Ectodermal cell (in vitro differentiated cells): ENCODE results near the gene SLC29A3.

Experiments
- H3K27ac ChIP-seq: 2 replicates; pipeline ENCODE4 v1.7.0; 2013; ENCODE audit warnings: mild to moderate bottlenecking, low read depth, low read length; ENCODE audit not compliant: insufficient read depth, poor library complexity, severe bottlenecking
- H3K27me3 ChIP-seq: 2 replicates; pipeline ENCODE4 v1.7.0; 2013; ENCODE audit warnings: mild to moderate bottlenecking, low read length; ENCODE audit not compliant: insufficient read depth, control insufficient read depth, poor library complexity, severe bottlenecking
- H3K36me3 ChIP-seq: one replicate; pipeline ENCODE4 v1.7.0; 2013; ENCODE audit warnings: low read length; ENCODE audit not compliant: control insufficient read depth, insufficient read depth
- H3K4me1 ChIP-seq: one replicate; pipeline ENCODE4 v1.7.0; 2013; ENCODE audit warnings: low read length; ENCODE audit not compliant: control insufficient read depth, insufficient read depth
- H3K4me3 ChIP-seq: 2 replicates; pipeline ENCODE4 v1.7.0; 2013; ENCODE audit warnings: low read depth, low read length, control low read depth; ENCODE audit not compliant: insufficient read depth
- H3K9me3 ChIP-seq: 2 replicates; pipeline ENCODE4 v1.7.0; 2013; ENCODE audit warnings: mild to moderate bottlenecking, low read length, moderate library complexity; ENCODE audit not compliant: control insufficient read depth
- WGBS, 2 experiments: methylation state at CpG; one replicate each; pipeline ENCODE4 v1.1.7; 2013; ENCODE audit warnings: missing lambda C conversion rate in 2 of 2; 5-methylcytosine and 5-hydroxymethylcytosine counted together

The SLC29A3 gene

DNA sequence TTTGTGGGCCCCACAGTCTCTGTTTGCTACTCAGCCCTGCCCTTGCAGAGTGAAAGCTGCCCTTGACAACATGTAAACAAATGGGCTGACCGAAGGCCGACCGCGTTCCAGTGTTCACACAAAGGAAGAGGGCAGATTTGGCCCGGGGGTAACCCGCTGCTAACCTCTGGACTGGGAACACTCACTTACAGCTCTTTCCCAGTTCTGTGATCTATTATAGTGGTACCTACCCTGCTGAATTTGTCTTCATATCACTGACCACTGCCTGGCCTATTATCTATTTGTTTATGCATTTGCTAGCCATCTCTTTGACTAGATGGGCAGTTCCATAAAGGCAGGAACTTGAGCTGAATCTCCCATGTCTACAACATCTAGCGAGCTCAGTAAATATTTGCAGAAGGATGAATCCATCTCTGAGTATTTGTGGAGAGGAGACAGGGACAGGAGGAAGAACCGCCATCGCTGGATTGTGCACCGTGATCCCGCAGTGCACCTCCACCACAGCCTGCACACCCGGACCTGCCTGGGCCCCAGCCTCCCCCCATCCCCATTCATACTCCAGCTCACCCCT lies 15.2 kb downstream of the SLC29A3 start:
- Histone ChIP-seq H3K27ac (no peak overlapping the region), H3K4me3 (no peak overlapping the region)
- WGBS, 2 experiments = 87 to 91% methylated on average over 12 of the region's 12 CpGs

GRCh38 chr10:71335173-71335708 lies 16.2 kb downstream of the SLC29A3 start:
- WGBS, 2 experiments = 89% methylated on average over 15 of the region's 15 CpGs
- H3K4me3 ChIP-seq = no peak overlapping the region
- no peaks in the 10 kb centered on the region for H3K36me3 ChIP-seq
- no peak overlapping the region for H3K27ac ChIP-seq
- no peaks in the 10 kb centered on the region for H3K27me3 ChIP-seq
- H3K4me1 ChIP-seq = peaks cover 35% of the 10 kb centered on the region
- no peaks in the 10 kb centered on the region for H3K9me3 ChIP-seq

More for the DNA sequence above, 15.2 kb downstream of the SLC29A3 start:
- Histone ChIP-seq H3K9me3 (no peaks in the 10 kb centered on the region), H3K36me3 (no peaks in the 10 kb centered on the region), H3K27me3 (no peaks in the 10 kb centered on the region), H3K4me1 (peaks cover 35% of the 10 kb centered on the region)

GRCh38 chr10:71336632-71337031 lies 17.6 kb downstream of the SLC29A3 start:
- H3K27me3 ChIP-seq = no peaks in the 10 kb centered on the region
- peaks cover 35% of the 10 kb centered on the region for H3K4me1 ChIP-seq
- H3K4me3 ChIP-seq = no peak overlapping the region
- WGBS, 2 experiments = 76 to 77% methylated on average over 6 of the region's 6 CpGs
- H3K27ac ChIP-seq = no peak overlapping the region
- no peaks in the 10 kb centered on the region for H3K36me3 ChIP-seq
- no peaks in the 10 kb centered on the region for H3K9me3 ChIP-seq

DNA sequence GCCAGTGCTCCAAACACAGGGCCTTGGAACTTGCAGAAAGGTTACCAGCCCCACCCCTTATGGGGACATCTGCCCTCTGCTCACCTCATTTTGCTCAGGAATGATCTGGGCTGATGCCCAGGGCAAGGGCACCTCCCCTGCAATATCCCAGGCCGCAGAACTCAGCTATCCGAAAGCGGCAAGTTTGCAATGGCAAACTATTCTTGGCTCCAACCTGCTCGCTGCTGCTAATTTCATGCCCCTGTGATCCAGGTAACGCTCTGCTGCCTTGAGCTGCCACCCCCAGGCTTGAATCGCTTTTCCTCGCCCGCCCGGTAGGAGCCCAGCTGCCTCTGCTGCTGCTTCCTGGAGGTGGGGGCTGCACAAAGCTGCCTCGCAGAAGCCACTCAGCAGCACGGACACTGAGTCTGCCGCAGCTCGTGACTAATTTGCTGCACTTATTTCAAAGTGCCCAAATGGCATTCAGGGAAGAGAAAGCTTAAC lies 18.2 kb downstream of the SLC29A3 start:
- no peaks in the 10 kb centered on the region for H3K27me3 ChIP-seq
- peaks cover 35% of the 10 kb centered on the region for H3K4me1 ChIP-seq
- H3K9me3 ChIP-seq = no peaks in the 10 kb centered on the region
- no peaks in the 10 kb centered on the region for H3K36me3 ChIP-seq
- 71 to 72% methylated on average over 13 of the region's 13 CpGs for WGBS, 2 experiments
- no peak overlapping the region for H3K4me3 ChIP-seq
- H3K27ac ChIP-seq = no peak overlapping the region

DNA sequence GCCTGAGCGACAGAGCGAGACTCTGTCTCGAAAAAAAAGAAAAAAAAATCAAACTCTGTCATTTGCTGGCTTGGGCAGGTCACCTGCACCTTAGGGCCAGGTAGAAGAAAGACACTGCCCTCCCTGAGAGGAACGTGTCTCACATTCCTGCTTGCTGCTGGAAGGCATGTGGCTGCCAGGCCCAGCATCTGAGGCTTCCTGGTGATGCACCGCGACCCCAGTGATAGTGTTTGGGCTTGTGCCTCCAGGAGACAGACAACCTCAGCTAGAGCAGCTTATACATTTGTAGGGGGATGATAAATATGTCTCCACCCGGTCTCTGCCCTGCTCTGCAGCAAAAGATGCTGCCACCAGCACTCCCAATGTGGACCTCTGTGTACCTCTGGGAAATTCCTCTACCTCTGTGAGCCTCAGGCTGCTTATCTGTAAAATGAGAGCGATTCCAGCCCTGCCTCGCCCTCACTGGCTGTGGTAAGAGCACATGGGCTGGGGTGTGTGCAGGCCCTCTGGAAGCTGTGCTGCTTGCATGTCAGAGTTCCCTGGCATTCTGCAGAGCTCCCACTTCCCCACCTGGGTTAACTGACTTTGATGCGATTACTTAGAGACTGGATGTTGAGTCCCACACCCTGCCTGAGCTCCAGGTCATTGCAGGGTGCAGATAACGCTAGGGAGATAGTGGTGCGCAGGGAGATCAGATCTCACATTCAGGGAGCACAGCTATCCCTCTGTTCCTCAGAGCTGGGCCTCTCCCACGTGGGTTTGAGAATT lies 19.9 kb downstream of the SLC29A3 start:
- Histone ChIP-seq H3K9me3 (no peaks in the 10 kb centered on the region), H3K4me3 (no peak overlapping the region), H3K27me3 (no peaks in the 10 kb centered on the region), H3K36me3 (no peaks in the 10 kb centered on the region), H3K27ac (no peak overlapping the region), H3K4me1 (peaks cover 24% of the 10 kb centered on the region)
- WGBS, 2 experiments = 89 to 93% methylated on average over 13 of the region's 13 CpGs

DNA sequence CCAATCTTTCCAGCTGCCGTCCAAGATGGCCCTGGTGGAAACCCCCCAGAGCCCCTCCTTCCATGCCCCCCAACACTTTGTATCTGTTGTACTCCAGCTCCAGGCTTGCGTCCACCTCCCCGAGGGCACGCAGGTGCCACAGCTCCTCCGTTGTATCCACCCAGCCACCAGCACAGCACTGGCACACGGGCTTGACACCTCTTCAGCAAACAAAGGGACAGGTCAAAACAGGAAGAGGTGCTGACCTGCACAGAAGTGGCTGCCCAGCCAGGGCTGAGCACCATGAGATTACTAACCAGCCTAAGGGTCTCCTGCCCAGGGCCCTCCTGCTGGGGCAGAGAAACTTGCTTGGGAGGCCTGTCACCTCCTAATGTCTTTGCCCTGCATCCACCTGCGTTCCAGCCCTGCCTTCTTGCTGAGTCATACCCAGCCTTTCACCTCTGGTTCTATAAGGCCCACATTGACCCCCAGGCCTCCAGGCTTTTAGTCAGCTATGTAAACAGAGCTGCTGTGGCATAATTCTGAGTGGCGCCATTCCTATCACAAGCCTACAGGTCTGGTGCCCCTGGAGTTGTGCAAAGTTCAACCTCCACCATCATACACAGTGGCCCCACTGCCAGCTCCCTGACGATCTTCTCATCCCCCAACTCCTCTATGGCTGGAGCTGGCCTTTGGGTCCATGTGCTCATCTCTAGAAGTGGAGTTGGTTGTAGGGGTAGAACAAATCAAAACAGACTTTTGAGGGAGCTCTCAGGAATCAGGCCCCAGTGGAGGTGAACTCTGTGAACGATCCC lies 20.9 kb downstream of the SLC29A3 start:
- Histone ChIP-seq H3K27me3 (no peaks in the 10 kb centered on the region), H3K4me1 (peaks cover 34% of the 10 kb centered on the region), H3K36me3 (no peaks in the 10 kb centered on the region), H3K4me3 (no peak overlapping the region), H3K27ac (no peak overlapping the region), H3K9me3 (no peaks in the 10 kb centered on the region)
- WGBS, 2 experiments = 93 to 96% methylated on average over 10 of the region's 10 CpGs

DNA sequence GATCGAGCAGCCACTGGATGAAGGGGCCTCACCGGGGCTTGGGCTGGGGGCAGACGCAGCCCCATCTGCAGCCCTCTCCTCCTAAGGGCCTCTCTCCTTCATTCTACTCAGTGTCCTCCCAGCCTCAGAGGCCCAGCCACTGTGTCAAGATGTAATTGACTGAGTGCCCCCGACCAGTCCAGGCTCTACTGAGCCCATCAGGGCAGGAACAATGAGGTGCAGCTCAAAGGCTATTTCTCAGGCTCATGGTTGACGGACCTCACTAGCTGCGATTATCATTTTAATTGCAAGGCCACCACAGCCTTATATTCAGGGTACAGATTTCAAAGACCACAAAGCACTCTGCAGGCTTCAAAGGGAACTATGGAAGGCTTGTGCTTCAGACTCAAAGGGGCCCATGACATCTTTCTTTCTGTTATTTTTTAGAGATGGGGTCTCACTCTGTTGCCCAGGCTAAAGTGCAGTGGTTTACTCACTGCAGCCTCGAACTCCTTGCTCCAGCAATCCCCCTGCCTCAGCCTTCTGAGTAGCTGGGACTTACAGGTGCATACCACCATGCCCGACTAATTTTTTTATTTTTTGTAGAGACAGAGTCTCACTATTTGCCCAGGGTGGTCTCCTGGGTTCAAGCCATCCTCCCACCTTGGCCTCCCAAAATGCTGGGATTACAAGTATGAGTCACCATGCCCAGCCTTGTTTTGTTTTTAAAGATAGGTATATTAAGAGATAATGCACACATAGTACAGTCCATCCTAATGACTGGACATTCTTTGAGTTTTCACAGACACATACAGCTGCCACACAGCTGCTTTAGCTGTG lies 23.7 kb downstream of the SLC29A3 start:
- peaks cover 21% of the 10 kb centered on the region for H3K4me1 ChIP-seq
- no peaks in the 10 kb centered on the region for H3K9me3 ChIP-seq
- no peak overlapping the region for H3K27ac ChIP-seq
- H3K27me3 ChIP-seq = no peaks in the 10 kb centered on the region
- 75 to 83% methylated on average over 8 of the region's 8 CpGs for WGBS, 2 experiments
- no peak overlapping the region for H3K4me3 ChIP-seq
- no peaks in the 10 kb centered on the region for H3K36me3 ChIP-seq

DNA sequence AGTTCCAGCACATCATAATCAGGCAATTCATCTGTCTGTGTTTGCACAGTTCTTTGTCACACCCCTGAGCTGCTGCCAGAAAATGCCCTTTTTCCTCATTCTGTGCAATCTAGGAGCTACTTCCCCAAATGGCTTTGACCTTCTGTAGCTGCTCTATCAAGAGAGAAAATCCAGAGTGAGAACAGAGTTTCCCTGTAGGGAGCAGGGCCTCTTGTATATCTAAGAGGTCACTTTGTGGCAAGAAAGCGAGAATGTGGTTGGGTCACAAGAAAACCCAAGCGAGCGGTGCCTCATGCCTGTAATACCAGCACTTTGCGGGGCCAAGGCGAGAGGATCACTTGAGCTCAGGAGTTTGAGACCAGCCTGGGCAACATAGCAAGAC lies 24.3 kb downstream of the SLC29A3 start:
- H3K36me3 ChIP-seq = no peaks in the 10 kb centered on the region
- H3K27me3 ChIP-seq = no peaks in the 10 kb centered on the region
- peaks cover 21% of the 10 kb centered on the region for H3K4me1 ChIP-seq
- no peak overlapping the region for H3K27ac ChIP-seq
- no peak overlapping the region for H3K4me3 ChIP-seq
- no peaks in the 10 kb centered on the region for H3K9me3 ChIP-seq
- WGBS, 2 experiments = 92 to 97% methylated on average over 5 of the region's 5 CpGs

DNA sequence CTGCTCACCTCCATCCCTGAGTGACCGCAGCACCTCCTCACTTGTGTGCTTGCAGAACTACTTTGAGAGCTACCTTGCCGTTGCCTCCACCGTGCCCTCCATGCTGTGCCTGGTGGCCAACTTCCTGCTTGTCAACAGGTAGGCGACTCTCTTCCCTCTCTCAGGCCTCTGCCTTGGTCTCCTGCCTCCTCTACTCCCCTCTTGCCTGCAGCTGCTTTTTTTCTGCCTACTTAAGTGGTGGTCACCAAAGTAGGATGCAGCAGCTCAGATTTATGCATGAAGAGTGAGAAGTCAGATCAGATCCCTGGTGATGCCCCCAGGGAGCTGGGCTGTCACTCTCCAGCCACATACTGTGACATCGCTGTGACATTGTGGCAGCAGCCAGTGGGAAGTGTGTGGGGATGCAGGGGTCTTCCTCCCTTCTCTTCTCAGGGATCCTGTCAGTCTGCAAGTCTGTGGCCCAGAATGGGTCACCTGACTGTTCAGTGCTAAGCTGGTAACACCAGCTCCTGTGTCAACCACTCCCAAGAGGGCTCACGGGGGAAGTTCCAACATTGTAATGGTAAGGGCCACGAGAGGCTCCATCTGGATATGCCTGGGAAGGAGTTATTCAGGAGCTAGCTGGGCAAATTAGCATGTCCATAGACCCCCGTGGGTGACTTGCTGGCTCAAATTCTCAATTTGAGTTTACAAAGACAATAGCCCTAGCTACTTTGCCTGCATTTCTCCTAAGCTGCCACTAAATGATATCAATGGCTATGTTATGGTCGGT lies 25.3 kb downstream of the SLC29A3 start:
- Histone ChIP-seq H3K27me3 (no peaks in the 10 kb centered on the region), H3K27ac (peak overlapping the region; percentile 33), H3K4me1 (peaks cover 21% of the 10 kb centered on the region), H3K9me3 (no peaks in the 10 kb centered on the region), H3K36me3 (no peaks in the 10 kb centered on the region), H3K4me3 (no peak overlapping the region)
- WGBS, 2 experiments = 42% methylated on average over 9 of the region's 9 CpGs
